Lung (tissue), 12 donors: Measurements from ENCODE around the gene RIOX2. TPM values are rescaled to one million over a fixed set of nuclear protein-coding genes. Genes with fewer than 3 reads are reported as not detected.
A peak's percentile ranks its signal among the peaks of the same experiment; 100 is the strongest.

Experiments
- ATAC-seq: fragments of 200-7000 bp; cut with Tn5 transposase; one replicate; pipeline ENCODE4 v1.9.1; 2020; ENCODE audit warnings: moderate number of reproducible peaks; ENCODE audit not compliant: insufficient read depth, low FRiP score
- DNase-seq, 3 donors: peaks; one replicate each; pipeline ENCODE4 v3.0.0-alpha.2; 2013 to 2017
- H3K27ac ChIP-seq, 2 donors: one replicate each; pipeline ENCODE4 v1.5.1; 2013; ENCODE audit warnings: mild to moderate bottlenecking in 2 of 2, moderate library complexity in 2 of 2, control low read depth in 1 of 2, inconsistent platforms in 1 of 2, low read depth in 1 of 2, low read length in 1 of 2
- H3K27me3 ChIP-seq, 3 donors: one replicate each; pipeline ENCODE4 v1.5.1; 2013; ENCODE audit warnings: low read length in 2 of 3; ENCODE audit not compliant: control insufficient read depth in 3 of 3, insufficient read depth in 3 of 3
- H3K36me3 ChIP-seq, 4 donors: one replicate each; pipeline ENCODE4 v1.5.1; 2013; ENCODE audit warnings: low read length in 4 of 4, mild to moderate bottlenecking in 1 of 4, moderate library complexity in 1 of 4; ENCODE audit not compliant: control insufficient read depth in 4 of 4, insufficient read depth in 4 of 4
- H3K4me1 ChIP-seq, 5 donors: one replicate each; pipeline ENCODE4 v1.5.1; 2013; ENCODE audit warnings: low read length in 5 of 5, mild to moderate bottlenecking in 2 of 5, moderate library complexity in 1 of 5; ENCODE audit not compliant: control insufficient read depth in 5 of 5, insufficient read depth in 5 of 5
- H3K4me3 ChIP-seq: one replicate; pipeline ENCODE4 v1.5.1; 2013; ENCODE audit warnings: mild to moderate bottlenecking, control low read depth, moderate library complexity
- H3K9ac ChIP-seq, 2 donors: one replicate each; pipeline ENCODE4 v1.5.1; 2013; ENCODE audit warnings: low read length in 2 of 2, control low read depth in 1 of 2; ENCODE audit not compliant: insufficient read depth in 1 of 2
- H3K9me3 ChIP-seq, 4 donors: one replicate each; pipeline ENCODE4 v1.5.1; 2013; ENCODE audit warnings: low read length in 3 of 4, mild to moderate bottlenecking in 1 of 4, moderate library complexity in 1 of 4; ENCODE audit not compliant: control insufficient read depth in 4 of 4, insufficient read depth in 3 of 4
- CTCF ChIP-seq: IDR thresholded peaks from 2 replicates; pipeline ENCODE4 v1.5.1; 2012; ENCODE audit warnings: mild to moderate bottlenecking; ENCODE audit errors: control extremely low read depth, extremely low read depth
- WGBS, 2 donors: extraction: QIAGEN DNeasy Blood & Tissue Kit; methylation state at CpG; one replicate each; pipeline ENCODE4 v1.1.7; 2013; 5-methylcytosine and 5-hydroxymethylcytosine counted together
- polyA plus RNA-seq, 2 donors: library from polyadenylated mRNA; stranded (reverse); fragments of 200-250 nt; gene quantifications; one replicate each; pipeline ENCODE4 v1.2.1, GENCODE V29; 2013
- total RNA-seq, 2 donors: library from RNA; depleted of rRNA in 1 of 2; stranded (reverse); fragments of >200 nt in 1 of 2; gene quantifications; one replicate each; pipeline ENCODE4 v1.2.1, GENCODE V29; 2014 to 2021
- donor health status: control.
- donor health status: control.
- donor health status: Bipolar disorder and iron deficiency.
- donor health status: healthy.
- donor health status: DM: yes; HTN: yes; CAD: no.

RIOX2 gene
- total and polyA plus RNA-seq, 4 donors = 16.3 to 41.3 (median 22.2) TPM

- no peak overlapping the region for H3K4me3 ChIP-seq
- H3K27me3 ChIP-seq = no peaks in the 10 kb centered on the region
- ATAC-seq (no peak), DNase-seq (peak in 2 of 3 donors; percentile 87)
- H3K9ac ChIP-seq = peak overlapping the region in 1 of 2 donors; percentile 42
- H3K36me3 ChIP-seq = peaks cover 6 to 19% (median 14%) of the 10 kb centered on the region in 4 donors
- 46 to 65% methylated on average over 3 of the region's 3 CpGs for WGBS, 2 donors
- no peaks in the 10 kb centered on the region for H3K9me3 ChIP-seq
- no peak overlapping the region for H3K27ac ChIP-seq
- peaks cover 0 to 12% (median 3%) of the 10 kb centered on the region in 5 donors for H3K4me1 ChIP-seq
- TF ChIP-seq CTCF = no peak
These were observed 54.3 kb downstream of the RIOX2 start for GRCh38 chr3:97917813-97918536.

- Histone ChIP-seq H3K4me3 (no peak overlapping the region), H3K27me3 (no peaks in the 10 kb centered on the region), H3K4me1 (peaks cover 0 to 12% (median 3%) of the 10 kb centered on the region in 5 donors), H3K36me3 (peaks cover 6 to 26% (median 14%) of the 10 kb centered on the region in 4 donors), H3K9me3 (no peaks in the 10 kb centered on the region), H3K27ac (no peak overlapping the region), H3K9ac (no peak overlapping the region)
- ATAC-seq (no peak), DNase-seq (no peak)
- TF ChIP-seq CTCF = no peak
These were observed 55.7 kb downstream of the RIOX2 start for GRCh38 chr3:97916576-97916975.

GRCh38 chr3:97914388-97914787, 57.8 kb downstream of the RIOX2 start:
- 74 to 76% methylated on average over 2 of the region's 2 CpGs for WGBS, 2 donors
- no peak for TF ChIP-seq CTCF
- no peak overlapping the region for H3K9ac ChIP-seq
- H3K4me3 ChIP-seq = no peak overlapping the region
- no peak overlapping the region for H3K27ac ChIP-seq
- H3K9me3 ChIP-seq = no peaks in the 10 kb centered on the region
- H3K27me3 ChIP-seq = no peaks in the 10 kb centered on the region
- H3K4me1 ChIP-seq = peaks cover 0 to 12% (median 3%) of the 10 kb centered on the region in 5 donors
- ATAC-seq (no peak), DNase-seq (no peak)
- H3K36me3 ChIP-seq = peaks cover 6 to 26% (median 16%) of the 10 kb centered on the region in 4 donors

GRCh38 chr3:97911459-97911858, 60.8 kb downstream of the RIOX2 start:
- no peak overlapping the region for H3K4me3 ChIP-seq
- H3K27ac ChIP-seq = no peak overlapping the region
- H3K27me3 ChIP-seq = no peaks in the 10 kb centered on the region
- peaks cover 3 to 25% (median 13%) of the 10 kb centered on the region in 4 donors for H3K36me3 ChIP-seq
- DNase-seq (no peak), ATAC-seq (no peak)
- 79 to 80% methylated on average over 3 of the region's 3 CpGs for WGBS, 2 donors
- H3K9ac ChIP-seq = no peak overlapping the region
- no peak for TF ChIP-seq CTCF
- no peaks in the 10 kb centered on the region for H3K9me3 ChIP-seq
- H3K4me1 ChIP-seq = peaks cover 0 to 3% (median 0%) of the 10 kb centered on the region in 5 donors
